B cell (primary cell): ENCODE data around the gene KYAT1.

Experiments used
- CTCF ChIP-seq: fragments of 200-600 bp; IDR thresholded peaks from one replicate; pipeline ENCODE4 v1.8.0; 2022; ENCODE audit warnings: antibody characterized with exemption, mild to moderate bottlenecking
- EZH2 ChIP-seq: IDR thresholded peaks from 2 replicates; pipeline ENCODE4 v1.6.1; 2012; ENCODE audit warnings: borderline replicate concordance, low read depth, mild to moderate bottlenecking, moderate library complexity, low read length; ENCODE audit not compliant: insufficient read depth, poor library complexity, severe bottlenecking

GRCh38 chr9:128786681-128787601 lies 94.8 kb downstream of the KYAT1 start, which contains the start of gene TBC1D13:
- TF ChIP-seq CTCF = no peak
- TF ChIP-seq EZH2 = no peak
